ENCODE results near the gene BAZ2B. TPM values are rescaled to one million over a fixed set of nuclear protein-coding genes. Genes with fewer than 3 reads are reported as not detected.
"Not testable (repeated sequence)": the region's sequence is repeated elsewhere in the genome, so short reads cannot be mapped to it uniquely, and the experiment has no call there.

BAZ2B gene
- total and polyA plus RNA-seq, 4 donors = 43.3 to 174 (median 105) TPM

GRCh38 chr2:159382447-159383028 is 233.8 kb downstream of the BAZ2B start:
- WGBS (ENCODE audit: insufficient coverage) = 100% methylated on average over 3 of the region's 6 CpGs
- no peaks in the 10 kb centered on the region for H3K36me3 ChIP-seq (ENCODE audit: control insufficient read depth, insufficient read depth, low read length)

GRCh38 chr2:159381574-159381973 is 234.8 kb downstream of the BAZ2B start:
- H3K27ac ChIP-seq (ENCODE audit: low read depth, low read length) = no peak overlapping the region
- no peaks in the 10 kb centered on the region for H3K4me1 ChIP-seq (ENCODE audit: control insufficient read depth, insufficient read depth, low read length)
- H3K4me3 ChIP-seq (ENCODE audit: low read depth, low read length) = no peak overlapping the region
- no peaks in the 10 kb centered on the region for H3K36me3 ChIP-seq (ENCODE audit: control insufficient read depth, insufficient read depth, low read length)
- no peaks in the 10 kb centered on the region for H3K27me3 ChIP-seq (ENCODE audit: control insufficient read depth, insufficient read depth, low read length)
- no peak for DNase-seq (ENCODE audit: low read depth in 4 of 6, low spot score in 6 of 6)
- H3K9me3 ChIP-seq (ENCODE audit: control insufficient read depth, insufficient read depth, low read length) = no peaks in the 10 kb centered on the region

More at GRCh38 chr2:159382447-159383028, 233.8 kb downstream of the BAZ2B start:
- no peaks in the 10 kb centered on the region for H3K4me1 ChIP-seq (ENCODE audit: control insufficient read depth, insufficient read depth, low read length)
- DNase-seq (ENCODE audit: low read depth in 4 of 6, low spot score in 6 of 6) = no peak
- no peaks in the 10 kb centered on the region for H3K27me3 ChIP-seq (ENCODE audit: control insufficient read depth, insufficient read depth, low read length)
- no peaks in the 10 kb centered on the region for H3K9me3 ChIP-seq (ENCODE audit: control insufficient read depth, insufficient read depth, low read length)
- H3K4me3 ChIP-seq (ENCODE audit: low read depth, low read length) = no peak overlapping the region
- no peak overlapping the region for H3K27ac ChIP-seq (ENCODE audit: low read depth, low read length)

GRCh38 chr2:159380685-159381239 is 235.6 kb downstream of the BAZ2B start:
- no peaks in the 10 kb centered on the region for H3K36me3 ChIP-seq (ENCODE audit: control insufficient read depth, insufficient read depth, low read length)
- no peak overlapping the region for H3K27ac ChIP-seq (ENCODE audit: low read depth, low read length)
- no peaks in the 10 kb centered on the region for H3K4me1 ChIP-seq (ENCODE audit: control insufficient read depth, insufficient read depth, low read length)
- 100% methylated on average over 1 of the region's 1 CpG for WGBS (ENCODE audit: insufficient coverage)
- DNase-seq (ENCODE audit: low read depth in 4 of 6, low spot score in 6 of 6) = no peak
- H3K4me3 ChIP-seq (ENCODE audit: low read depth, low read length) = no peak overlapping the region
- no peaks in the 10 kb centered on the region for H3K9me3 ChIP-seq (ENCODE audit: control insufficient read depth, insufficient read depth, low read length)
- H3K27me3 ChIP-seq (ENCODE audit: control insufficient read depth, insufficient read depth, low read length) = no peaks in the 10 kb centered on the region

- Histone ChIP-seq H3K27me3 (ENCODE audit: control insufficient read depth, insufficient read depth, low read length) (no peaks in the 10 kb centered on the region), H3K4me1 (ENCODE audit: control insufficient read depth, insufficient read depth, low read length) (no peaks in the 10 kb centered on the region)
- no CpG with 5 or more reads among the region's 1 CpG for WGBS (ENCODE audit: insufficient coverage)
These were observed 237.2 kb downstream of the BAZ2B start for GRCh38 chr2:159379181-159379580.

GRCh38 chr2:159375241-159375640 is 241.1 kb downstream of the BAZ2B start:
- no peak overlapping the region for H3K4me3 ChIP-seq (ENCODE audit: low read depth, low read length)
- no peak for DNase-seq (ENCODE audit: low read depth in 4 of 6, low spot score in 6 of 6)
- H3K27me3 ChIP-seq (ENCODE audit: control insufficient read depth, insufficient read depth, low read length) = no peaks in the 10 kb centered on the region
- H3K36me3 ChIP-seq (ENCODE audit: control insufficient read depth, insufficient read depth, low read length) = peaks cover 19% of the 10 kb centered on the region
- no peaks in the 10 kb centered on the region for H3K9me3 ChIP-seq (ENCODE audit: control insufficient read depth, insufficient read depth, low read length)
- H3K4me1 ChIP-seq (ENCODE audit: control insufficient read depth, insufficient read depth, low read length) = no peaks in the 10 kb centered on the region
- H3K27ac ChIP-seq (ENCODE audit: low read depth, low read length) = no peak overlapping the region

More at GRCh38 chr2:159379181-159379580, 237.2 kb downstream of the BAZ2B start:
- Histone ChIP-seq H3K36me3 (ENCODE audit: control insufficient read depth, insufficient read depth, low read length) (no peaks in the 10 kb centered on the region), H3K4me3 (ENCODE audit: low read depth, low read length) (no peak overlapping the region), H3K9me3 (ENCODE audit: control insufficient read depth, insufficient read depth, low read length) (no peaks in the 10 kb centered on the region), H3K27ac (ENCODE audit: low read depth, low read length) (no peak overlapping the region)
- DNase-seq (ENCODE audit: low read depth in 4 of 6, low spot score in 6 of 6) = no peak

GRCh38 chr2:159371506-159371905 is 244.8 kb downstream of the BAZ2B start:
- no peaks in the 10 kb centered on the region for H3K9me3 ChIP-seq (ENCODE audit: control insufficient read depth, insufficient read depth, low read length)
- no peaks in the 10 kb centered on the region for H3K4me1 ChIP-seq (ENCODE audit: control insufficient read depth, insufficient read depth, low read length)
- 58% methylated on average over 1 of the region's 2 CpGs for WGBS (ENCODE audit: insufficient coverage)
- no peak overlapping the region for H3K27ac ChIP-seq (ENCODE audit: low read depth, low read length)
- no peak overlapping the region for H3K4me3 ChIP-seq (ENCODE audit: low read depth, low read length)
- H3K27me3 ChIP-seq (ENCODE audit: control insufficient read depth, insufficient read depth, low read length) = no peaks in the 10 kb centered on the region
- H3K36me3 ChIP-seq (ENCODE audit: control insufficient read depth, insufficient read depth, low read length) = peaks cover 27% of the 10 kb centered on the region
- no peak for DNase-seq (ENCODE audit: low read depth in 4 of 6, low spot score in 6 of 6)

GRCh38 chr2:159366538-159366937 is 249.8 kb downstream of the BAZ2B start:
- no peak for DNase-seq (ENCODE audit: low read depth in 4 of 6, low spot score in 6 of 6)
- Histone ChIP-seq H3K27me3 (ENCODE audit: control insufficient read depth, insufficient read depth, low read length) (no peaks in the 10 kb centered on the region), H3K36me3 (ENCODE audit: control insufficient read depth, insufficient read depth, low read length) (peaks cover 35% of the 10 kb centered on the region), H3K4me1 (ENCODE audit: control insufficient read depth, insufficient read depth, low read length) (no peaks in the 10 kb centered on the region), H3K9me3 (ENCODE audit: control insufficient read depth, insufficient read depth, low read length) (no peaks in the 10 kb centered on the region), H3K27ac (ENCODE audit: low read depth, low read length) (no peak overlapping the region), H3K4me3 (ENCODE audit: low read depth, low read length) (no peak overlapping the region)
- 94% methylated on average over 2 of the region's 3 CpGs for WGBS (ENCODE audit: insufficient coverage)

- Histone ChIP-seq H3K4me3 (ENCODE audit: low read depth, low read length) (no peak overlapping the region), H3K4me1 (ENCODE audit: control insufficient read depth, insufficient read depth, low read length) (no peaks in the 10 kb centered on the region), H3K9me3 (ENCODE audit: control insufficient read depth, insufficient read depth, low read length) (no peaks in the 10 kb centered on the region), H3K36me3 (ENCODE audit: control insufficient read depth, insufficient read depth, low read length) (peaks cover 18% of the 10 kb centered on the region), H3K27me3 (ENCODE audit: control insufficient read depth, insufficient read depth, low read length) (no peaks in the 10 kb centered on the region), H3K27ac (ENCODE audit: low read depth, low read length) (no peak overlapping the region)
- WGBS (ENCODE audit: insufficient coverage) = 85% methylated on average over 2 of the region's 2 CpGs
- DNase-seq (ENCODE audit: low read depth in 4 of 6, low spot score in 6 of 6) = no peak
These were observed 253.5 kb downstream of the BAZ2B start for GRCh38 chr2:159362816-159363251.

GRCh38 chr2:159362094-159362493 is 254.3 kb downstream of the BAZ2B start:
- H3K4me1 ChIP-seq (ENCODE audit: control insufficient read depth, insufficient read depth, low read length) = no peaks in the 10 kb centered on the region
- peaks cover 16% of the 10 kb centered on the region for H3K36me3 ChIP-seq (ENCODE audit: control insufficient read depth, insufficient read depth, low read length)
- DNase-seq (ENCODE audit: low read depth in 4 of 6, low spot score in 6 of 6) = no peak
- WGBS (ENCODE audit: insufficient coverage) = no CpG with 5 or more reads among the region's 2 CpGs
- no peaks in the 10 kb centered on the region for H3K27me3 ChIP-seq (ENCODE audit: control insufficient read depth, insufficient read depth, low read length)
- H3K9me3 ChIP-seq (ENCODE audit: control insufficient read depth, insufficient read depth, low read length) = no peaks in the 10 kb centered on the region
- no peak overlapping the region for H3K4me3 ChIP-seq (ENCODE audit: low read depth, low read length)
- no peak overlapping the region for H3K27ac ChIP-seq (ENCODE audit: low read depth, low read length)

- not testable (repeated sequence) for H3K27me3 ChIP-seq (ENCODE audit: control insufficient read depth, insufficient read depth, low read length); H3K9me3 ChIP-seq (ENCODE audit: control insufficient read depth, insufficient read depth, low read length); DNase-seq (ENCODE audit: low read depth in 4 of 6, low spot score in 6 of 6); H3K27ac ChIP-seq (ENCODE audit: low read depth, low read length); H3K4me1 ChIP-seq (ENCODE audit: control insufficient read depth, insufficient read depth, low read length); H3K4me3 ChIP-seq (ENCODE audit: low read depth, low read length)
- WGBS (ENCODE audit: insufficient coverage) = no CpG with 5 or more reads among the region's 3 CpGs
- H3K36me3 ChIP-seq (ENCODE audit: control insufficient read depth, insufficient read depth, low read length) = peaks cover 16% of the 10 kb centered on the region
These were observed 254.7 kb downstream of the BAZ2B start for GRCh38 chr2:159361603-159362002.
